KMS-11 (cell line): ENCODE results near the gene ADARB1.

Experiments used
- H2AFZ ChIP-seq: fragments of 200-600 bp; sonication (generic); 2 replicates; pipeline ENCODE4 v1.6.1; 2016; ENCODE audit warnings: antibody characterized with exemption, mixed run types, low read depth
- H3K27ac ChIP-seq: fragments of 200-600 bp; sonication (generic); 2 replicates; pipeline ENCODE4 v1.6.1; 2016; ENCODE audit warnings: mild to moderate bottlenecking, mixed run types
- H3K27me3 ChIP-seq: fragments of 200-600 bp; sonication (generic); 2 replicates; pipeline ENCODE4 v1.6.1; 2017; ENCODE audit warnings: mild to moderate bottlenecking, low read depth, mixed run types, moderate library complexity; ENCODE audit not compliant: insufficient read depth
- H3K36me3 ChIP-seq: fragments of 200-600 bp; sonication (generic); 2 replicates; pipeline ENCODE4 v1.6.1; 2017; ENCODE audit warnings: mild to moderate bottlenecking, mixed run types; ENCODE audit not compliant: insufficient read depth
- H3K4me1 ChIP-seq: fragments of 200-600 bp; sonication (generic); 2 replicates; pipeline ENCODE4 v1.6.1; 2016; ENCODE audit warnings: mild to moderate bottlenecking, low read depth, mixed run types; ENCODE audit not compliant: poor library complexity, severe bottlenecking
- H3K4me2 ChIP-seq: fragments of 200-600 bp; sonication (generic); 2 replicates; pipeline ENCODE4 v1.7.0; 2016; ENCODE audit warnings: mild to moderate bottlenecking, mixed run types
- H3K4me3 ChIP-seq: fragments of 200-600 bp; sonication (generic); IDR thresholded peaks from 2 replicates; pipeline ENCODE4 v1.6.1; 2017; ENCODE audit warnings: low read depth, low read length, mixed read lengths; ENCODE audit not compliant: insufficient read depth
- H3K79me2 ChIP-seq: fragments of 200-600 bp; sonication (generic); 2 replicates; pipeline ENCODE4 v1.6.1; 2016; ENCODE audit warnings: low read depth, mixed run types; ENCODE audit not compliant: insufficient read depth
- H3K9ac ChIP-seq: fragments of 200-600 bp; sonication (generic); 2 replicates; pipeline ENCODE4 v1.6.1; 2016; ENCODE audit warnings: mild to moderate bottlenecking, mixed run types
- H4K20me1 ChIP-seq: fragments of 200-600 bp; sonication (generic); 2 replicates; pipeline ENCODE4 v1.6.1; 2016; ENCODE audit warnings: mild to moderate bottlenecking, mixed run types; ENCODE audit not compliant: insufficient read depth
- CTCF ChIP-seq: fragments of 200-600 bp; sonication (generic); conservative IDR thresholded peaks from 2 replicates; pipeline ENCODE4 v1.6.1; 2017; ENCODE audit warnings: low read depth, mild to moderate bottlenecking, antibody characterized with exemption, low read length, moderate library complexity, mixed read lengths

The ADARB1 gene

GRCh38 chr21:45226540-45227326, 152.4 kb downstream of the ADARB1 start:
- Histone ChIP-seq H3K4me1 (no peaks in the 10 kb centered on the region), H4K20me1 (no peaks in the 10 kb centered on the region), H3K79me2 (no peaks in the 10 kb centered on the region), H3K9ac (no peak overlapping the region), H3K27ac (no peak overlapping the region), H3K4me2 (no peak overlapping the region), H2AFZ (no peak overlapping the region), H3K27me3 (no peaks in the 10 kb centered on the region), H3K4me3 (no peak overlapping the region), H3K36me3 (no peaks in the 10 kb centered on the region)
- no peak for TF ChIP-seq CTCF

GRCh38 chr21:45227735-45228134, 153.4 kb downstream of the ADARB1 start:
- Histone ChIP-seq H3K4me3 (no peak overlapping the region), H3K27ac (no peak overlapping the region), H3K9ac (no peak overlapping the region), H3K4me2 (no peak overlapping the region), H3K4me1 (no peaks in the 10 kb centered on the region), H3K27me3 (no peaks in the 10 kb centered on the region), H2AFZ (no peak overlapping the region), H3K36me3 (no peaks in the 10 kb centered on the region), H3K79me2 (no peaks in the 10 kb centered on the region), H4K20me1 (no peaks in the 10 kb centered on the region)
- TF ChIP-seq CTCF, result no peak

- Histone ChIP-seq H3K36me3 (no peaks in the 10 kb centered on the region), H4K20me1 (no peaks in the 10 kb centered on the region), H3K4me1 (no peaks in the 10 kb centered on the region), H3K27ac (no peak overlapping the region), H3K27me3 (no peaks in the 10 kb centered on the region), H3K4me2 (no peak overlapping the region), H3K4me3 (no peak overlapping the region), H2AFZ (no peak overlapping the region), H3K9ac (no peak overlapping the region), H3K79me2 (no peaks in the 10 kb centered on the region)
- no peak for TF ChIP-seq CTCF
Measured at GRCh38 chr21:45228171-45228641, 153.8 kb downstream of the ADARB1 start.

GRCh38 chr21:45228656-45229240, 154.4 kb downstream of the ADARB1 start:
- H3K4me2 ChIP-seq, result no peak overlapping the region
- no peaks in the 10 kb centered on the region for H4K20me1 ChIP-seq
- no peaks in the 10 kb centered on the region for H3K36me3 ChIP-seq
- no peaks in the 10 kb centered on the region for H3K27me3 ChIP-seq
- H3K79me2 ChIP-seq, result no peaks in the 10 kb centered on the region
- H3K4me3 ChIP-seq, result no peak overlapping the region
- H3K27ac ChIP-seq, result no peak overlapping the region
- no peak overlapping the region for H3K9ac ChIP-seq
- no peaks in the 10 kb centered on the region for H3K4me1 ChIP-seq
- TF ChIP-seq CTCF, result no peak
- H2AFZ ChIP-seq, result no peak overlapping the region
